ENCODE measurements around the gene NTSR1. TPM values are rescaled to one million over a fixed set of nuclear protein-coding genes. Genes with fewer than 3 reads are reported as not detected.

NTSR1 gene
- polyA plus RNA-seq, 1 experiment = 0.09 TPM

GRCh38 chr20:62738025-62738881, 29.6 kb downstream of the NTSR1 start:
- no peak for TF ChIP-seq CTCF (IDR thresholded peaks at IDR 0.05; ENCODE audit: low read depth, low read length)
- DNase-seq (ENCODE audit: low read depth, low spot score) = no peak
- Histone ChIP-seq H3K27ac (ENCODE audit: low read depth, low read length) (no peak overlapping the region), H3K9me3 (ENCODE audit: control insufficient read depth, insufficient read depth, low read length) (no peaks in the 10 kb centered on the region; the same call in 1 of the 2 replicates), H3K27me3 (ENCODE audit: control insufficient read depth, insufficient read depth, low read length) (peaks cover 4% of the 10 kb centered on the region), H3K4me3 (ENCODE audit: low read depth, low read length) (no peak overlapping the region)
- ChIA-PET CTCF (no interaction called here), POLR2A (no interaction called here)

GRCh38 chr20:62739067-62739466, 30.4 kb downstream of the NTSR1 start:
- ChIA-PET POLR2A (no interaction called here), CTCF (no interaction called here)
- H3K9me3 ChIP-seq (ENCODE audit: control insufficient read depth, insufficient read depth, low read length) = no peaks in the 10 kb centered on the region; the same call in 1 of the 2 replicates
- DNase-seq (ENCODE audit: low read depth, low spot score) = no peak
- H3K4me3 ChIP-seq (ENCODE audit: low read depth, low read length) = no peak overlapping the region
- no peak for TF ChIP-seq CTCF (IDR thresholded peaks at IDR 0.05; ENCODE audit: low read depth, low read length)
- H3K27me3 ChIP-seq (ENCODE audit: control insufficient read depth, insufficient read depth, low read length) = no peaks in the 10 kb centered on the region
- H3K27ac ChIP-seq (ENCODE audit: low read depth, low read length) = peak overlapping the region; percentile 31

GRCh38 chr20:62739581-62740285, 31.1 kb downstream of the NTSR1 start:
- Histone ChIP-seq H3K4me3 (ENCODE audit: low read depth, low read length) (peak overlapping the region; percentile 22; the same call in 1 of the 2 replicates), H3K27me3 (ENCODE audit: control insufficient read depth, insufficient read depth, low read length) (no peaks in the 10 kb centered on the region), H3K9me3 (ENCODE audit: control insufficient read depth, insufficient read depth, low read length) (no peaks in the 10 kb centered on the region; the same call in 1 of the 2 replicates), H3K27ac (ENCODE audit: low read depth, low read length) (peak overlapping the region; percentile 70)
- TF ChIP-seq CTCF (IDR thresholded peaks at IDR 0.05; ENCODE audit: low read depth, low read length) = no peak
- no peak for DNase-seq (ENCODE audit: low read depth, low spot score)
- POLR2A ChIA-PET = no interaction called here
- CTCF ChIA-PET = interaction anchor here (0.7 to 0.8 kb wide), 2 partner anchors 52 to 69 kb away, joined by 3 read pairs; no protein-coding TSS in a partner anchor

- ChIA-PET POLR2A (interaction anchor here (1.2 kb wide), 1 partner anchor 52 kb away, joined by 3 read pairs; no protein-coding TSS in a partner anchor), CTCF (interaction anchor here (0.7 to 0.8 kb wide), 2 partner anchors 51 to 68 kb away, joined by 3 read pairs; no protein-coding TSS in a partner anchor)
- no peaks in the 10 kb centered on the region for H3K27me3 ChIP-seq (ENCODE audit: control insufficient read depth, insufficient read depth, low read length)
- H3K9me3 ChIP-seq (ENCODE audit: control insufficient read depth, insufficient read depth, low read length) = no peaks in the 10 kb centered on the region; the same call in 1 of the 2 replicates
- DNase-seq (ENCODE audit: low read depth, low spot score) = peak; percentile 68
- H3K4me3 ChIP-seq (ENCODE audit: low read depth, low read length) = 0 out of 2 replicates have a peak overlapping the region, but pooled peaks have one; percentile 22
- TF ChIP-seq CTCF (IDR thresholded peaks at IDR 0.05; ENCODE audit: low read depth, low read length) = no peak
- peak overlapping the region; percentile 77 for H3K27ac ChIP-seq (ENCODE audit: low read depth, low read length)
These were observed 31.9 kb downstream of the NTSR1 start for GRCh38 chr20:62740286-62741141.

Measured in AG04450 (cell line).